Smooth muscle cell (in vitro differentiated cells): ENCODE data around the gene KCNH6. TPM values are rescaled to one million over a fixed set of nuclear protein-coding genes. Genes with fewer than 3 reads are reported as not detected.

Experiments
- DNase-seq: peaks from one replicate; lab custom pipeline; 2025; ENCODE audit not compliant: unreplicated experiment; lab: John Stamatoyannopoulos, UW
- H2AFZ ChIP-seq: fragments of 200-600 bp; sonication (generic); 2 replicates; pipeline ENCODE4 v1.6.0; 2016; ENCODE audit warnings: antibody characterized with exemption, low read depth, mild to moderate bottlenecking
- H3F3A ChIP-seq: fragments of 200-600 bp; sonication (generic); 2 replicates; pipeline ENCODE4 v1.6.0; 2017; ENCODE audit warnings: antibody characterized with exemption, low read depth
- H3K27ac ChIP-seq: fragments of 200-600 bp; sonication (generic); 2 replicates; pipeline ENCODE4 v1.5.1; 2016; ENCODE audit warnings: low read depth, mild to moderate bottlenecking
- H3K27me3 ChIP-seq: fragments of 200-600 bp; sonication (generic); 2 replicates; pipeline ENCODE4 v1.6.1; 2016; ENCODE audit warnings: low read depth, mild to moderate bottlenecking
- H3K36me3 ChIP-seq: fragments of 200-600 bp; sonication (generic); 2 replicates; pipeline ENCODE4 v1.5.1; 2016; ENCODE audit warnings: low read depth
- H3K4me1 ChIP-seq: fragments of 200-600 bp; sonication (generic); 2 replicates; pipeline ENCODE4 v1.5.1; 2016; ENCODE audit warnings: low read depth
- H3K4me2 ChIP-seq: fragments of 200-600 bp; sonication (generic); 2 replicates; pipeline ENCODE4 v1.6.0; 2016; ENCODE audit warnings: mild to moderate bottlenecking
- H3K4me3 ChIP-seq: fragments of 200-600 bp; sonication (generic); 2 replicates; pipeline ENCODE4 v1.5.1; 2016; ENCODE audit warnings: mild to moderate bottlenecking
- H3K79me2 ChIP-seq: fragments of 200-600 bp; sonication (generic); 2 replicates; pipeline ENCODE4 v1.6.0; 2016; ENCODE audit warnings: low read depth, mild to moderate bottlenecking
- H3K9ac ChIP-seq: fragments of 200-600 bp; sonication (generic); 2 replicates; pipeline ENCODE4 v1.6.0; 2016; ENCODE audit warnings: low read depth
- H3K9me3 ChIP-seq: fragments of 200-600 bp; sonication (generic); replicated peaks from 2 replicates; pipeline ENCODE4 v1.5.1; 2016; ENCODE audit warnings: low read depth
- H4K20me1 ChIP-seq: fragments of 200-600 bp; sonication (generic); 2 replicates; pipeline ENCODE4 v1.6.0; 2016; ENCODE audit warnings: low read depth
- WGBS: methylation state at CpG from one replicate; pipeline ENCODE4 v1.1.7; 2016; ENCODE audit warnings: low lambda C conversion rate; 5-methylcytosine and 5-hydroxymethylcytosine counted together
- polyA plus RNA-seq: library from polyadenylated mRNA; unstranded; fragments of >200 nt; fragmentation: Nextera tagmentation; extraction: Ambion mirVana; gene quantifications from 2 replicates; pipeline ENCODE4 v1.2.1, GENCODE V29; 2016
- total RNA-seq: library from RNA; depleted of rRNA; stranded (reverse); fragments of >200 nt; gene quantifications from 2 replicates; pipeline ENCODE4 v1.2.3, GENCODE V29; 2014
- TF ChIP-seq, protein P1 (sequence below): fragments of 200-600 bp; sonication (generic); IDR thresholded peaks from 2 replicates; pipeline ENCODE4 v1.5.1; 2017; ENCODE audit warnings: borderline replicate concordance, mild to moderate bottlenecking, antibody characterized with exemption; ENCODE audit not compliant: insufficient read depth, poor library complexity, severe bottlenecking

Gene KCNH6
- total and polyA plus RNA-seq, 2 experiments from 2014 or later = not detected

DNA sequence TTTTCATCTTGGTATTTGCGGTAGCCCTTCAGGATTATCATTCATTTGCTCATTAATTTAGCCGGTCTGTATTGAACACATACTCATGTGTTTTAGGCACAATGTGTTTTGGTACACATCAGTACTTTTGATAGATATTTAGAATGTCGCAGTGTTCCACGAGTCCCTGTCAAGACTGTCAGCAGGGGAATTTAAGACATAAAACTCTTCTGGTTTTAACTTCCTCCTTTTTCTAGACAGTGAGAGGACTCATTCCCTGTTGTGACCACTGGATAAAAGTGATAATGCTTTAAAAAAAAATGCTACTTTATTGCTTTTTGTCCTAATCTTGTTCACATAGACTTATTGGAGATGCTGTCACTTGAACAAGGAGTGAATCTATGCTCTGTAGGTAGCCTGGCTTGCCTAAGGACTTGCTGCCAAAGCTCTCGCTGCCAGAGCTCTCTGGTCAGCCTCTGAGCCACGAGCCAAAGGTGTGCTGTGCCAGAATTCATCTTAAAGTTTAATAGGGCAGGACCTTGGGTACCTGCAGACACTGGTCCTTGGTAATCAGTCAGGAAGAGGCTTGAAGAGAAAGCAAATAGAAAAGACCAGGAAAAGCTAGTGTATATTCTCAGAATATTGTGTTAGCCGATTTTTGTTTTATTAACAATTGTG, 32.5 kb downstream of the KCNH6 start:
- H3K27me3 ChIP-seq = no peaks in the 10 kb centered on the region
- WGBS = 97% methylated on average over 7 of the region's 7 CpGs
- no peaks in the 10 kb centered on the region for H3K9me3 ChIP-seq
- H3K36me3 ChIP-seq = no peaks in the 10 kb centered on the region
- TF ChIP-seq, protein P1, sequence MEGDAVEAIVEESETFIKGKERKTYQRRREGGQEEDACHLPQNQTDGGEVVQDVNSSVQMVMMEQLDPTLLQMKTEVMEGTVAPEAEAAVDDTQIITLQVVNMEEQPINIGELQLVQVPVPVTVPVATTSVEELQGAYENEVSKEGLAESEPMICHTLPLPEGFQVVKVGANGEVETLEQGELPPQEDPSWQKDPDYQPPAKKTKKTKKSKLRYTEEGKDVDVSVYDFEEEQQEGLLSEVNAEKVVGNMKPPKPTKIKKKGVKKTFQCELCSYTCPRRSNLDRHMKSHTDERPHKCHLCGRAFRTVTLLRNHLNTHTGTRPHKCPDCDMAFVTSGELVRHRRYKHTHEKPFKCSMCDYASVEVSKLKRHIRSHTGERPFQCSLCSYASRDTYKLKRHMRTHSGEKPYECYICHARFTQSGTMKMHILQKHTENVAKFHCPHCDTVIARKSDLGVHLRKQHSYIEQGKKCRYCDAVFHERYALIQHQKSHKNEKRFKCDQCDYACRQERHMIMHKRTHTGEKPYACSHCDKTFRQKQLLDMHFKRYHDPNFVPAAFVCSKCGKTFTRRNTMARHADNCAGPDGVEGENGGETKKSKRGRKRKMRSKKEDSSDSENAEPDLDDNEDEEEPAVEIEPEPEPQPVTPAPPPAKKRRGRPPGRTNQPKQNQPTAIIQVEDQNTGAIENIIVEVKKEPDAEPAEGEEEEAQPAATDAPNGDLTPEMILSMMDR = no peak
- no peak overlapping the region for H3K4me3 ChIP-seq
- H2AFZ ChIP-seq = no peak overlapping the region
- no peak overlapping the region for H3K9ac ChIP-seq
- no peak overlapping the region for H3K27ac ChIP-seq
- H3K4me2 ChIP-seq = no peak overlapping the region
- peaks cover 4% of the 10 kb centered on the region for H3F3A ChIP-seq
- DNase-seq = no peak
- peaks cover 93% of the 10 kb centered on the region for H4K20me1 ChIP-seq
- H3K4me1 ChIP-seq = peaks cover 9% of the 10 kb centered on the region
- peaks cover 90% of the 10 kb centered on the region for H3K79me2 ChIP-seq

DNA sequence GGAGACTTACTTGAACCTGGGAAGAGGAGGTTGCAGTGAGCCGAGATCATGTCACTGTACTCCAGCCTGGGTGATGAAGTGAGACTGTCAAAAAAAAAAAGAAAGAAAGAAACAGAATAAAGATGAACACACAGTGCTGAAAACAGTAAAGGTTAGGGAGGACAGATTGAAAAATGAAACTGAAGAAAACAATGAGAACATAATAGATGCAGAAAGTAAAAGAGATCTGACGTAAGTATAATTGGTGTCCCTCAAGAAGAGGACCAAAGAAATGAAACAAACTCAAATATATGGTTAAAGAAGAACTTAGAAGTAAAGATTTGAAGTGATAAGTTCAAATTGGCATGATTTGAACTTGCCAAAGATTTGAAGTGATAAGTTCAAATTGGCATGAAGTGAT, 34.3 kb downstream of the KCNH6 start:
- H3K4me3 ChIP-seq = no peak overlapping the region
- no peaks in the 10 kb centered on the region for H3K27me3 ChIP-seq
- H3K36me3 ChIP-seq = no peaks in the 10 kb centered on the region
- H2AFZ ChIP-seq = no peak overlapping the region
- H3K27ac ChIP-seq = no peak overlapping the region
- no peak overlapping the region for H3K4me2 ChIP-seq
- DNase-seq = no peak
- no peak overlapping the region for H3K9ac ChIP-seq
- H4K20me1 ChIP-seq = peaks cover 98% of the 10 kb centered on the region
- H3K4me1 ChIP-seq = peaks cover 4% of the 10 kb centered on the region
- TF ChIP-seq, protein P1 = no peak
- no peaks in the 10 kb centered on the region for H3K9me3 ChIP-seq
- peaks cover 97% of the 10 kb centered on the region for H3K79me2 ChIP-seq
- no peaks in the 10 kb centered on the region for H3F3A ChIP-seq
- WGBS = 100% methylated on average over 2 of the region's 2 CpGs

DNA sequence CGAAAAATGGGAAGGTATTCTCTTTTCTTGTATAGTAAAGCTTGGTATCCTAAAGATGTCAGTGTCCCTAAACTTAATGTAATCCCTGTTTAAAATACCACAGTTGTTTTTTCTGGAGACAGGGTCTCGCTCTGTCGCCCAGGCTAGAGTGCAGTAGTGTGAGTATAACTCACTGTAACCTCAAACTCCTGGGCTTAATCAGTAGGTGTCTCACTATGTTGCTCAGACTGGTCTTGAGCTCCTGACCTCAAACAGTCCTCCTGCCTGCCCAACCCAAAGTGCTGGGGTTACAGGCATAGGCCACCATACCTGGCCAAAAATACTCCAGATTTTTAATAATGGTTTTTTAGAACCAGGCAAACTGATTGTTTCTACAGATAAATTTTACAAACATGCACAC, 35.3 kb downstream of the KCNH6 start:
- no peak overlapping the region for H3K9ac ChIP-seq
- no peaks in the 10 kb centered on the region for H3K4me1 ChIP-seq
- H3K4me2 ChIP-seq = no peak overlapping the region
- H3K4me3 ChIP-seq = no peak overlapping the region
- no peak for DNase-seq
- no peak overlapping the region for H2AFZ ChIP-seq
- no peaks in the 10 kb centered on the region for H3K9me3 ChIP-seq
- H3K27ac ChIP-seq = no peak overlapping the region
- 94% methylated on average over 3 of the region's 3 CpGs for WGBS
- no peaks in the 10 kb centered on the region for H3K36me3 ChIP-seq
- TF ChIP-seq, protein P1 = no peak
- no peaks in the 10 kb centered on the region for H3K27me3 ChIP-seq
- H3K79me2 ChIP-seq = peaks cover 96% of the 10 kb centered on the region
- H4K20me1 ChIP-seq = peaks cover 97% of the 10 kb centered on the region
- H3F3A ChIP-seq = no peaks in the 10 kb centered on the region

DNA sequence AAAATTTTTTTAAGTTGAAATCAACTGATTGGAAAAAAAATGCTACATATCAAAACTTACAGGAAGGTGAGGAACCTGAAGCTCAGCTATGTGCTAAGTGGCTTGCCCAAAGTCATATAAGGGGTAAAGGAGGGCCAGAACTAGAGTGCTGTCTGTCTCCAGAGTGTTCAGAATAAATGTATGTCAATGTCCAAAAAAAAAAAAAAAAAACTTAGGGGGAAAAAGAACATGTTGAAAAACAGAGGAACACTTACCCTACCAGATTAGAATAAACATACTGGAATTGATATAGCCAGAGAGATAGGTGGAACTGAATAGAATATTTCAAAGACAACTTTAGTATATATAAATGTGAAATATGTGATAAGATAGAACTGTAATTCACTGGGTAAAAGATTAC, 38.7 kb downstream of the KCNH6 start:
- no peaks in the 10 kb centered on the region for H3K4me1 ChIP-seq
- H2AFZ ChIP-seq = no peak overlapping the region
- H3K27ac ChIP-seq = no peak overlapping the region
- H3K9me3 ChIP-seq = no peaks in the 10 kb centered on the region
- H3K36me3 ChIP-seq = no peaks in the 10 kb centered on the region
- no peaks in the 10 kb centered on the region for H3K27me3 ChIP-seq
- H3K4me2 ChIP-seq = no peak overlapping the region
- H3K9ac ChIP-seq = no peak overlapping the region
- H3K4me3 ChIP-seq = no peak overlapping the region
- H3F3A ChIP-seq = no peaks in the 10 kb centered on the region
- TF ChIP-seq, protein P1 = no peak
- peaks cover 97% of the 10 kb centered on the region for H4K20me1 ChIP-seq
- peaks cover 96% of the 10 kb centered on the region for H3K79me2 ChIP-seq
- DNase-seq = no peak
